ENCODE results near the gene HAUS6.
"Not testable (repeated sequence)": the region's sequence is repeated elsewhere in the genome, so short reads cannot be mapped to it uniquely, and the experiment has no call there.

The HAUS6 gene

DNA sequence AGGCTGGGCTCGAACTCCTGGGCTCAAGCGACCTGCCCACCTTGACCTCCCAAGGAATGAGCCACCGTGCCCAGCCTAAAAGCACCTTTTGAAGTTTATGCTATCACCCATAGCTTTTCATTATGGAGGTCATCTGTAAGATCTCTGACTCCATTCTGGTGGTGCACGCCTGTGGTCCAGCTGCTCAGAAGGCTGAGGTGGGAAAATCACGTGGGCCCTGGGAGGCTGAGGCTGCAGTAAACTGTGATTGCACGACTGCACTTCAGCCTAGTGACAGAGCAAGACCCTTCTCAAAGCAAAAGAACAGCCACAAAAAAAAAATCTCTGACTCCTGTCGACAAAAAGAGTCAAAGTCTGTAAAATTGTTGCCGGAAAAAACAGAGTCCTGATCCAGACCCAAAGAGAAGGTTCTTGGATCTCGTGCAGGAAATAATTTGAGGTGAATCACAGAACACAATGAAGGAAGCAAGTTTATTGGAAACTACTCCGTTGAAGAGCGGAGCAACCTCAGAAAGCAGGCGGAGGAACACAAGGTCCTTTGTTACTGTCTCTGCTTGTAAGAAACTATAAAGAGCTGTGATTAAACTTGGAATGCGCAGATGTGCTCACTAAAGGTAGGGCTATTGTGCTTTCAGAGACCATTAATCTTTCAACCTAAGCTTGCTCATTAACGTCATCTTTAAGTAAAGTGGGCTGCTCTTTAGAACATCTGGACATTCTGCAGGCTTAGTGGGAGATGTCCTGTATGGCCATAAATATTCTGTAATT lies 2.0 kb upstream of the HAUS6 start:
- Mint-ChIP-seq H3K27me3 (no peaks in the 10 kb centered on the region), H3K27ac (peak overlapping the region; percentile 45), H3K4me3 (no peak overlapping the region), H3K9me3 (no peaks in the 10 kb centered on the region), H3K36me3 (peaks cover 13% of the 10 kb centered on the region), H3K4me1 (peaks cover 26% of the 10 kb centered on the region)
- CTCF ChIA-PET = interaction anchor here (0.5 to 2.1 kb wide), 4 partner anchors 8 to 70 kb away, joined by 3 to 10 read pairs (median 4); no protein-coding TSS in a partner anchor
- no peak for DNase-seq

- peaks cover 23% of the 10 kb centered on the region for H3K36me3 Mint-ChIP-seq
- CTCF ChIA-PET = interaction anchor here (0.7 to 1.8 kb wide), 3 partner anchors 16 to 72 kb away, joined by 3 to 10 read pairs (median 7); no protein-coding TSS in a partner anchor
- H3K9me3 Mint-ChIP-seq = no peaks in the 10 kb centered on the region
- no peaks in the 10 kb centered on the region for H3K27me3 Mint-ChIP-seq
- H3K27ac Mint-ChIP-seq = peak overlapping the region; percentile 93
- H3K4me3 Mint-ChIP-seq = peak overlapping the region; percentile 94
- DNase-seq = peak; percentile 60
- peaks cover 41% of the 10 kb centered on the region for H3K4me1 Mint-ChIP-seq
Measured at GRCh38 chr9:19102181-19102630, 498 bp downstream of the HAUS6 start.

GRCh38 chr9:19101203-19101602 lies 1.5 kb downstream of the HAUS6 start:
- CTCF ChIA-PET = interaction anchor here (1.6 to 1.8 kb wide), 3 partner anchors 15 to 73 kb away, joined by 5 to 10 read pairs (median 7); no protein-coding TSS in a partner anchor
- peaks cover 23% of the 10 kb centered on the region for H3K36me3 Mint-ChIP-seq
- H3K27me3 Mint-ChIP-seq = no peaks in the 10 kb centered on the region
- no peak for DNase-seq
- peak overlapping the region; percentile 35 for H3K27ac Mint-ChIP-seq
- peaks cover 48% of the 10 kb centered on the region for H3K4me1 Mint-ChIP-seq
- H3K9me3 Mint-ChIP-seq = no peaks in the 10 kb centered on the region
- H3K4me3 Mint-ChIP-seq = peak overlapping the region; percentile 94

- DNase-seq, H3K9me3 Mint-ChIP-seq, H3K27me3 Mint-ChIP-seq, CTCF ChIA-PET: not testable (repeated sequence)
- peak overlapping the region; percentile 28 for H3K27ac Mint-ChIP-seq
- peaks cover 47% of the 10 kb centered on the region for H3K4me1 Mint-ChIP-seq
- H3K4me3 Mint-ChIP-seq = peak overlapping the region; percentile 21
- peaks cover 33% of the 10 kb centered on the region for H3K36me3 Mint-ChIP-seq
Measured at GRCh38 chr9:19097431-19097830, 5.3 kb downstream of the HAUS6 start.

- CTCF ChIA-PET = interaction anchor here (0.8 to 7.3 kb wide), 6 partner anchors 26 to 378 kb away, joined by 3 to 63 read pairs (median 3); no protein-coding TSS in a partner anchor
Measured at GRCh38 chr9:19087106-19088000, 15.4 kb downstream of the HAUS6 start.

DNA sequence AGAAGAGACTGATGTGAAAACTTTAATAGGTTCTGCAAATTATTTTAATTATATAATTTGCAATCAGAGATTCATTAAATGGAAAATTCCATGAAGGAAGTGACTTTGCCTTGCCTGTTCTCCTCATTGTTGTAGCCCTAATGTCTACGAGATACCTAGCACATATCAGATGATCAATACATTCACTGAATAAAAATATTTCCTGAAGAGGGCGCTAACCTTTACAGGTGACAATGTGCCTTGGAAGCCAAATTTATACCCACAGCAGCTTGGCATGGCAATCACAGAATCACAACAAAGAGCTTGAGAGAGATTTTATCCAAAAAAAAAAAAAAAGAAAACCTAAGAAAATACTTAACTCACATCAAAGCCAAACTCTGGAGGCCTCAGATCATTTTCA lies 17.4 kb downstream of the HAUS6 start:
- Mint-ChIP-seq H3K4me3 (no peak overlapping the region), H3K27ac (peak overlapping the region; percentile 0), H3K27me3 (no peaks in the 10 kb centered on the region), H3K36me3 (peaks cover 38% of the 10 kb centered on the region), H3K4me1 (peaks cover 2% of the 10 kb centered on the region), H3K9me3 (no peaks in the 10 kb centered on the region)
- DNase-seq = no peak
- CTCF ChIA-PET = interaction anchor here (0.7 to 7.3 kb wide), 16 partner anchors 9 to 372 kb away, joined by 3 to 63 read pairs (median 4); partner anchors contain the start of gene RRAGA

More at GRCh38 chr9:19087106-19088000, 15.4 kb downstream of the HAUS6 start:
- Mint-ChIP-seq H3K4me1 (peaks cover 2% of the 10 kb centered on the region), H3K9me3 (no peaks in the 10 kb centered on the region), H3K27me3 (no peaks in the 10 kb centered on the region), H3K27ac (no peak overlapping the region), H3K4me3 (no peak overlapping the region), H3K36me3 (peaks cover 38% of the 10 kb centered on the region)
- DNase-seq = no peak

GRCh38 chr9:19074836-19075235 lies 27.9 kb downstream of the HAUS6 start:
- CTCF ChIA-PET = interaction anchor here (1.5 kb wide), 1 partner anchor 100 kb away, joined by 4 read pairs; no protein-coding TSS in a partner anchor
- H3K4me1 Mint-ChIP-seq = no peaks in the 10 kb centered on the region
- H3K4me3 Mint-ChIP-seq = no peak overlapping the region
- H3K27ac Mint-ChIP-seq = no peak overlapping the region
- no peaks in the 10 kb centered on the region for H3K9me3 Mint-ChIP-seq
- DNase-seq = no peak
- peaks cover 48% of the 10 kb centered on the region for H3K36me3 Mint-ChIP-seq
- H3K27me3 Mint-ChIP-seq = no peaks in the 10 kb centered on the region

DNA sequence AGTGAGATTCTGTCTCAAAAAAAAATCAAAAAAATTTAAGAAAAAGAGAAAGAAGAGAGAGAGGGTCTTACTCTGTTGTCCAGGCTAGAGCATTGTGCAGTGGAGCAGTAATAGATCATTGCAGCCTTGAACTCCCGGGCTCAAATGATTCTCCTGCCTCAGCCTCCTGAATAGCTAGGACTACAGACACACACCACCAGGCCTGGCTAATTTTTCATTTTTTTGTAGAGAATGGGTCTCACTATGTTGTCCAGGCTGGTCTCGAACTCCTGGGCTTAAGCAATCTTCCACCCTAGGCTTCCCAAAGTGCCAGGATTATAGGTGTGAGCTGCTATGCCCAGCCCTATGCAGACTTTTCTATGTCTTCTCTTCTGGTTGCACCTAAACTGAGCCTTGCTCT lies 28.5 kb downstream of the HAUS6 start:
- Mint-ChIP-seq H3K27ac (peak overlapping the region; percentile 2), H3K4me3 (no peak overlapping the region), H3K36me3 (peaks cover 48% of the 10 kb centered on the region), H3K4me1 (no peaks in the 10 kb centered on the region), H3K9me3 (no peaks in the 10 kb centered on the region), H3K27me3 (no peaks in the 10 kb centered on the region)
- CTCF ChIA-PET = interaction anchor here (1.2 to 1.5 kb wide), 2 partner anchors 11 to 100 kb away, joined by 4 read pairs; no protein-coding TSS in a partner anchor
- no peak for DNase-seq

DNA sequence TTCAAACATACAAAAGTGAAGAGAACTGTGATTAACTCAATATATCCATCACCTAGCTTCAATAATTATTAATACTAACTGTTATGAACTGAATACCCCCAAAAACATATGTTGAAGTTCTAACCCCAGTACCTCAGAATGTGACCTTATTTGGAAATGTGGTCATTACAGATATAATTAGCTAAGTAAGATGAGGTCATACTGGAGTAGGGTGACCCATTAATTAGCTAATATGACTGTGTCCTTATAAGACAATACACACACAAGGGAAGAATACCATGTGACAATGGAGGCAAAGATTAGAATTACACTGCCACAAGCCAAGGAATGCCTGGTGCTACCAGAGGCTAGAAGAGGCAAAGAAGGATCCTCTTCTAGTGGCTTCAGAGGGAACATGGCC lies 45.7 kb downstream of the HAUS6 start:
- DNase-seq = no peak
- Mint-ChIP-seq H3K4me3 (no peak overlapping the region), H3K9me3 (no peaks in the 10 kb centered on the region), H3K27ac (no peak overlapping the region), H3K27me3 (no peaks in the 10 kb centered on the region), H3K4me1 (peaks cover 2% of the 10 kb centered on the region), H3K36me3 (peaks cover 54% of the 10 kb centered on the region)
- CTCF ChIA-PET = interaction anchor here (1.2 to 1.3 kb wide), 3 partner anchors 27 to 408 kb away, joined by 3 to 6 read pairs (median 4); no protein-coding TSS in a partner anchor

DNA sequence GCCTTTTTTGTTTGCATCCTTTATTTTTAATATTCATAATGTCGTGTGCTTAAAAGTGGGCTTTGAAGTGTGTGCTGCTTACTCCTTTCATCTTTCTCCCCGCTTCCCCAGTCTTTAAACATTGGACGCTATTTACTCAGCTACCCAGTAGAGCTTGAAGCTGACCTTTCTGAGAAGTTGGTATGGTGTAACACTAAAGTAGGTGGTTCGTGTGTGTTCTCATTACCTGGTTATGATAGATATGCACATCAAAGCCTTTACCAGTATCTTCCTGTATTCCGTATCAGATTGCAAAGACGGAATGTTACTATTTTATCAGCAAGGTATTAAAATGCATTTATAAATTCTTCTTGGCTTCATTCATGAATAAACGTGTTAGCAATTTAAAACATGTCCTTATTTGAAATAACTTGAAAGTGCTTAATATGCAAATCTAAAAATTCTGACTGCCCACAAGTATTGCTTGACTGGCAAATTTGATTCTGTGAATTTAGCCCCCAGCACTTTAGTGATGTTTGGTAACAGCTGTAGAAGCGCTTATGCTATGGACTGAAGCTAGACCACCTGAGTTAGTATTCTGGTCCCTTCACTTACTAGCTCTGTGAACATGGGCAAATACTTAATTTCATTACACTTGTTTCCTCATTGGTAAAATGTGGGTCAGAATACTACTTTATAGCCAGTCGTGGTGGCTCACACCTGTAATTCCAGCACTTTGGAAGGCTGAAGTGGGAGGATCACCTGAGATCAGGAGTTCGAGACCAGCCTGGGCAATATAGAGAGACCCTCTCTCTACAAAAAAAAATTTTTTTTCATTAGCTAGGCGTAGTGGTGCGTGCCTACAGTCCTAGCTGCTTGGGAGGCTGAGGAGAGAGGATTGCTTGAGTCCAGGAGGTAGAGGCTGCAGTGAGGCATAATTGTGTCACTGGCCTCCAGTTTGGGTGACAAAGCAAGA lies 51.8 kb downstream of the HAUS6 start:
- no peak for DNase-seq
- Mint-ChIP-seq H3K27me3 (peaks cover 4% of the 10 kb centered on the region), H3K36me3 (peaks cover 24% of the 10 kb centered on the region), H3K4me3 (peak overlapping the region; percentile 87), H3K4me1 (peaks cover 35% of the 10 kb centered on the region), H3K27ac (peak overlapping the region; percentile 98), H3K9me3 (no peaks in the 10 kb centered on the region)
- CTCF ChIA-PET = interaction anchor here (1.6 to 4.1 kb wide), 3 partner anchors 35 to 406 kb away, joined by 4 to 39 read pairs (median 4); no protein-coding TSS in a partner anchor

DNA sequence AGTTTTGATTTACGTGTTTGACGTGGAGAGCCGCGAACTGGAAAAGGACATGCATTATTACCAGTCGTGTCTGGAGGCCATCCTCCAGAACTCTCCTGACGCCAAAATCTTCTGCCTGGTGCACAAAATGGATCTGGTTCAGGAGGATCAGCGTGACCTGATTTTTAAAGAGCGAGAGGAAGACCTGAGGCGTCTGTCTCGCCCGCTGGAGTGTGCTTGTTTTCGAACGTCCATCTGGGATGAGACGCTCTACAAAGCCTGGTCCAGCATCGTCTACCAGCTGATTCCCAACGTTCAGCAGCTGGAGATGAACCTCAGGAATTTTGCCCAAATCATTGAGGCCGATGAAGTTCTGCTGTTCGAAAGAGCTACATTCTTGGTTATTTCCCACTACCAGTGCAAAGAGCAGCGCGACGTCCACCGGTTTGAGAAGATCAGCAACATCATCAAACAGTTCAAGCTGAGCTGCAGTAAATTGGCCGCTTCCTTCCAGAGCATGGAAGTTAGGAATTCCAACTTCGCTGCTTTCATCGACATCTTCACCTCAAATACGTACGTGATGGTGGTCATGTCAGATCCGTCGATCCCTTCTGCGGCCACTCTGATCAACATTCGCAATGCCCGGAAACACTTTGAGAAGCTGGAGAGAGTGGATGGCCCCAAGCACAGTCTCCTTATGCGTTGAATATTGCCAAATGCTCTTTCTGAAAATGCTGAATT lies 52.6 kb downstream of the HAUS6 start:
- Mint-ChIP-seq H3K4me3 (peak overlapping the region; percentile 87), H3K4me1 (peaks cover 35% of the 10 kb centered on the region), H3K27me3 (peaks cover 4% of the 10 kb centered on the region), H3K9me3 (no peaks in the 10 kb centered on the region), H3K36me3 (peaks cover 20% of the 10 kb centered on the region), H3K27ac (peak overlapping the region; percentile 98)
- CTCF ChIA-PET = interaction anchor here (1.6 to 4.1 kb wide), 3 partner anchors 36 to 407 kb away, joined by 4 to 39 read pairs (median 19); no protein-coding TSS in a partner anchor
- peak; percentile 32 for DNase-seq
